AG08395 (cell line): ENCODE measurements around the gene LBHD1.

Experiments used
- DNase-seq: peaks from one replicate; pipeline ENCODE4 v3.0.0; 2012; ENCODE audit warnings: mixed read lengths, low spot score

The LBHD1 gene

DNA sequence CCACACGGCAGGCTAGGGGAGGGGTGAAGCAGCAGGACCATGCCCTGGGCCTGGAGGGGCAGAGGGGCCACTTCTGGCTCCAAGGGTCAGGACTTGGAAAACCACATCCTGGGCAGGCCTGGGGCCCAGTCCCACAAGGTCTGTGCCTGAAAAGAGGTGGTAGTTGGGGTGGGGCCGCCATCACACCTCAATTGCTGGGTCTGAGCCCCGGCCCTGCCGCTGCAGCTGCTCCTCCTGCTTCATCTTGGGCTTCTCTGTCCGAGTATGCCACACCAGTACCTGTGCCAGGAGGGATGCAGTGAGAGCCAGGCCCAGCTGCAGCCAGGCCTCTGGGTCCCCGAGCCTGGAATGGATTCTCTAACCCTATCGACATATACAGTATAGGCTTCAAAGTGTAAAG, 56.5 kb downstream of the LBHD1 start:
- no peak for DNase-seq

DNA sequence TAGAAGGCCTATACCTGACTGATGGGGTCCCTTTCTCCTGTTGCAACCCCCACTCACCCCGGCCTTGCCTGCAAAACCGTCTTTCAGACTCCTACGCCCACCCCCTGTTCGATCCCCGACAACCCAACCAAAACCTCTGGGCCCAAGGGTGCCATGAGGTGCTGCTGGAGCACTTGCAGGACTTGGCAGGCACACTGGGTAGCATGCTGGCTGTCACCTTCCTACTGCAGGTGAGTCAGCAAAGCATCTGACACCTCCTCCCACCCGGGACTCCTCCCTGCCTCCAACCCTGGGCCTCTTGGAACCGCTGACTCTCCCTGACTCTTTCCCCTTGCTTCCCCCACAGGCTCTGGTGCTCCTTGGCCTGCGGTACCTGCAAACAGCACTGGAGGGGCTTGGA, 57.8 kb downstream of the LBHD1 start:
- no peak for DNase-seq

DNA sequence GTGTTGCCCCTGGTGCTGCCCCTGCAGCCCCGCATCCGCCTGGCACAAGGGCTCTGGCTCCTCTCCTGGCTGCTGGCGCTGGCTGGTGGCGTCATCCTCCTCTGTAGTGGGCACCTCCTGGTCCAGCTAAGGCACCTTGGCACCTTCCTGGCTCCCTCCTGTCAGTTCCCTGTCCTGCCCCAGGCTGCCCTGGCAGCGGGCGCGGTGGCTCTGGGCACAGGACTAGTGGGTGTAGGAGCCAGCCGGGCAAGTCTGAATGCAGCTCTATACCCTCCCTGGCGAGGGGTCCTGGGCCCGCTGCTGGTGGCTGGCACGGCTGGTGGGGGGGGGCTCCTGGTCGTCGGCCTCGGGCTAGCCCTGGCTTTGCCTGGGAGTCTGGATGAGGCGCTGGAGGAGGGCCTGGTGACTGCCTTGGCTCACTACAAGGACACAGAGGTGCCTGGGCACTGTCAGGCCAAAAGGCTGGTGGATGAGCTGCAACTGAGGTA, 58.7 kb downstream of the LBHD1 start:
- DNase-seq = no peak
